IPS-20b (cell line): ENCODE results near the gene KIRREL3.
"Not testable (repeated sequence)": the region's sequence is repeated elsewhere in the genome, so short reads cannot be mapped to it uniquely, and the experiment has no call there.

Source experiments
- H3K27ac ChIP-seq: one replicate; pipeline ENCODE4 v1.5.1; 2013; ENCODE audit warnings: low read length
- H3K27me3 ChIP-seq: 2 replicates; pipeline ENCODE4 v1.6.1; 2013; ENCODE audit warnings: mild to moderate bottlenecking, low read length, inconsistent platforms; ENCODE audit not compliant: insufficient read depth
- H3K36me3 ChIP-seq: 2 replicates; pipeline ENCODE4 v1.6.1; 2013; ENCODE audit warnings: low read depth, mild to moderate bottlenecking, inconsistent platforms, low read length, moderate library complexity; ENCODE audit not compliant: insufficient read depth
- H3K4me1 ChIP-seq: 2 replicates; pipeline ENCODE4 v1.6.1; 2013; ENCODE audit warnings: mild to moderate bottlenecking, control low read depth, inconsistent platforms, low read length, moderate library complexity; ENCODE audit not compliant: insufficient read depth
- H3K4me3 ChIP-seq: 2 replicates; pipeline ENCODE4 v1.5.1; 2013; ENCODE audit warnings: mild to moderate bottlenecking, low read length, inconsistent platforms
- H3K9ac ChIP-seq: 2 replicates; pipeline ENCODE4 v1.6.1; 2013; ENCODE audit warnings: low read depth, mild to moderate bottlenecking, inconsistent platforms, low read length, moderate library complexity
- H3K9me3 ChIP-seq: 2 replicates; pipeline ENCODE4 v1.6.1; 2013; ENCODE audit warnings: mild to moderate bottlenecking, low read depth, low read length, inconsistent platforms; ENCODE audit not compliant: insufficient read depth

The KIRREL3 gene

DNA sequence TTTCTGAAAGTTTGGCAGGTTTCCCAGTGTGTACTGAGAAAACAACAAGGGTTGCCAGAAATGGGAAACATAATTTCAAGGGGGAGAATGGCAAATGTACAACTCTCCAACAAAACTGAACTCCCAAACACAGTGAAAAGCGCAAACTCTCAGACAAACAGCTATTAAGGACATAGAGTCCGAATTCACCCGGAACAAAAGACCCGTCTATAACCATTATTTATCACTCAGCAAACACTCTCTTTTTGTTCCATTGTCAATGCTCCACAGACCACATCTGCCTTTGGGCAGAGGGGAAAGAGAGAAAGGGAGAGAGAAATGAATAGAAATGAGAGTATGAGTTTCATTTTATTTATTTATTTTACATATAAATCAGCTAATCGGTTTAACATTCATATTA, 21.7 kb downstream of the KIRREL3 start:
- peaks cover 14% of the 10 kb centered on the region; the same call in 1 of the 2 replicates for H3K4me1 ChIP-seq
- no peaks in the 10 kb centered on the region for H3K27me3 ChIP-seq
- no peak overlapping the region for H3K27ac ChIP-seq
- no peaks in the 10 kb centered on the region for H3K9me3 ChIP-seq
- H3K9ac ChIP-seq, result no peak overlapping the region
- no peak overlapping the region; the same call in 1 of the 2 replicates for H3K4me3 ChIP-seq
- H3K36me3 ChIP-seq, result no peaks in the 10 kb centered on the region

DNA sequence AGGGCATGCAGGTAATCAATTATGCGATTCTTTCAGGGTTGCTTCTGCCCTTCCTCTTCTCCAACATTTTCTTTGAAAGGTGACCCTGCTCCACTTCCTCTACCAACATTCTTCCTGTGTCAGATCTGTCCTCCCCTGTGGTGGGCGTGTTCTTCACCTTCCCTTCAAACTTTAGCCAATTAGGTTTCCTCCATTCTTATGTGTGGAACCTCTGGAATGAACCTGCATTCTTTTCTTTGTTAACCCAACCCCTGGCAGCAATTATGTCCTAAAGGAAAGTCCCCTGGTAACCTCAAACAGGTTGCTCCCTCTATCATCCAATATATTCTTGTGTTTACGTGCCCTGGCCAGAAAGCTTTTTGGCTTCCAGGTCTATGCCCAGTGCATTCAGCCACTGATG, 22.4 kb downstream of the KIRREL3 start:
- H3K27me3 ChIP-seq, result no peaks in the 10 kb centered on the region
- H3K27ac ChIP-seq, result no peak overlapping the region
- H3K9ac ChIP-seq, result no peak overlapping the region
- H3K36me3 ChIP-seq, result no peaks in the 10 kb centered on the region
- H3K4me1 ChIP-seq, result peaks cover 14% of the 10 kb centered on the region; the same call in 1 of the 2 replicates
- no peaks in the 10 kb centered on the region for H3K9me3 ChIP-seq
- peak overlapping the region; percentile 27; the same call in 1 of the 2 replicates for H3K4me3 ChIP-seq

DNA sequence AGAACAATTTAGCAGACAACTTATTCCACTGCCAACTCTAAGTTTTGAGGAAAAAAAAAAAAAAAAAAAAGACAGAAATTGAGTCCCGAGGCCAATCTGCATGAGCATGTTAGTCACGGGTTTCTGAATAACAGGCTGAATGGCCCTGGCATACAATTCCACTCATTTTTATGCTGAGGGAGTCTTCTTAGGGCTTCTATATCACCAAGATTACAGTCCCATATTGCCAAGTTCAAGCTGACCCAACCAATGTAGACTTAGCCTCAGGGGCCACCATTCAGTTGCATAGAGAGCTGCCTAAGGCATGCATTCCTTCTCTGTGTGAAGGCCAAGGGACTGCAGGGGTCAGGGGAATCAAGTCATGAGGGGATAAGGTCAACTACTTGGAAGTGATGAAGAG, 27.5 kb downstream of the KIRREL3 start:
- Histone ChIP-seq H3K36me3 (no peaks in the 10 kb centered on the region), H3K27ac (no peak overlapping the region), H3K4me3 (no peak overlapping the region), H3K4me1 (peaks cover 19% of the 10 kb centered on the region), H3K9ac (no peak overlapping the region), H3K9me3 (peaks cover 9% of the 10 kb centered on the region), H3K27me3 (no peaks in the 10 kb centered on the region)

DNA sequence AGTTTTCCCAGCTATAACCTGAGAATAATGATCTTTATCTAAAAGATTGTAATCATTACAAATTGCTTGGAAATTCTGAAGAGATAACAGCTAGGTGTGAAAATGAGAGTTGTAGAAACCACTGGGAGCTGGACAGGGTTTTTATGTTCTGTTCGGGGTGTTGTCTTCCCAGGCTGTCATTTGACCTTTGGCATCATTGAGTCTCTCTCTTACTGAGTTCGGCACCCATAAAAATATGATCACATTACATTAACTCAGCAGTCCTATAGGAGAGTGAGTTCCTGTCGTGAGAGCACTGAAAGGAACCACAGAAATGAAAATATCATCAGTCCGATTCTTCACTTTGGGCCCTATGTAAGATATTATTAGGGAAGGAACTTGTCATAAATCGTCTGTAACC, 29.3 kb downstream of the KIRREL3 start:
- peaks cover 9% of the 10 kb centered on the region for H3K9me3 ChIP-seq
- H3K4me3 ChIP-seq, result no peak overlapping the region
- peaks cover 5% of the 10 kb centered on the region; the same call in 1 of the 2 replicates for H3K27me3 ChIP-seq
- H3K4me1 ChIP-seq, result peaks cover 12% of the 10 kb centered on the region
- no peak overlapping the region for H3K27ac ChIP-seq
- H3K9ac ChIP-seq, result no peak overlapping the region
- no peaks in the 10 kb centered on the region for H3K36me3 ChIP-seq

DNA sequence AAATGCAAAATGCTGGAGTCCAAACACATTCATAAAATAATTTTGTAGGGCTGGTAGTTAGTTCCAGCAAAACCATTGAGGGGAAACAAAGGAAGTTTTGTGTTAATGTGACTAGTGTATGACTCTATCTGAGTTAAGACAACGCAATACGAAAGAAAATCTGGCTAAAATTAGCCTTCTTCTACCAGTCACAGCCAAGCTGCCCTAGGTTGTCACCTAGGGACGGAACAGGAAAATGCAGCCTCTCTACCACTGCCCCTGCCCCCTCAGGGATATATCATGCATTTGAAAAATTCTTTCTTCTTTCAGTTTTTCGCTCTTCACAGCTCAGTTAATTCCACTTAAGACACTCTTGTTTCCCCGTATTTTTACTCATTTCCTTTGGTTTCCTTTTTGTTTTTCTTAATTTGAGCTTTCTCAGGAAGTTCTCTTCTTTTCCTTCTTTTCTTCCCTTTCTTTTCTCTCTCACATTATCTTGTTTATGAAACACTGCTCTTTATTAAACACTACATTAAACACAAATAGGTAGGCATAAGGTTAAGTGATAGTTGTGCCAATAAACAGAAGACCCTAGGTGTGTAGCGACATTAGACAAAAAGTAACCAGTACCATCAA, 30.6 kb downstream of the KIRREL3 start:
- peaks cover 9% of the 10 kb centered on the region for H3K9me3 ChIP-seq
- H3K4me3 ChIP-seq, result no peak overlapping the region
- peaks cover 5% of the 10 kb centered on the region; the same call in 1 of the 2 replicates for H3K27me3 ChIP-seq
- H3K4me1 ChIP-seq, result peaks cover 12% of the 10 kb centered on the region
- H3K27ac ChIP-seq, result no peak overlapping the region
- no peak overlapping the region for H3K9ac ChIP-seq
- no peaks in the 10 kb centered on the region for H3K36me3 ChIP-seq

DNA sequence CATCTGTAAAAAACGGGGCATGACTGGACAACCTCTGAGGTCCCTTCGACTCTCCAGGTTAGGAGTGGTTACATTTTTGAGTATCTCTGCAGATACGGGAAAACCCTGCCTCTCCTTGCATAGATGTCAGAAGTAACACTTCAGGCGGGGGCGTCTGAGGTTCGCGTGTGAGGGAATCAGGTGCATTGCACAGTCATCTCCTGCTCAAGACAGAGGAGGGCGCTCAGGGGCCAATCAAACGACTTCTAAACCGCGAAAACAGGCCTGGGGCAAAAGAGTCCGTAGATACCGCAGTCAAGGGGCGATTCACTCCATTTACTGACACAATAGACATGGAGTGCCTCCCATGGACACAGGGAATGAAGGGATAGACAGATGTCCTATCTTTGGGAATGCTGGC, 31.7 kb downstream of the KIRREL3 start:
- Histone ChIP-seq H3K9ac (no peak overlapping the region), H3K27ac (no peak overlapping the region), H3K9me3 (peaks cover 9% of the 10 kb centered on the region), H3K27me3 (peaks cover 5% of the 10 kb centered on the region; the same call in 1 of the 2 replicates), H3K4me1 (peaks cover 12% of the 10 kb centered on the region), H3K4me3 (no peak overlapping the region), H3K36me3 (no peaks in the 10 kb centered on the region)

DNA sequence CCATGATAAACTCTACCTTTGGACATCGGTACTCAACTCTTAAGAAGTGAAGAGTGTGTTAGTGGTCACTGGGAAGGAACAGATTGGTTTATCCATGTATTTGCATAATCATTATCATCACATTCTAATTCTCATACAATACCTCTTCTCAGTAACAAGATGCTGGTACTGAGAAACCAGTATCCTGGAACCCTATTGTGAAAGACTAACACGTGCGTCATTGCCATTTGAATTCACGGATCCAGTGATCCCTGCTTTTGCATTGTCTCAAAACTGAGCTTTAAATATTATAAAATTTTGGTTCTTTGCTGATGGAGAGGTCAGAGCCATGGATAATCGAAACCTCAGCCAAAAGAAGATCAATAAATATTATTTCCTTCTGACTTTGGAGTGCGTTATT, 35.2 kb downstream of the KIRREL3 start:
- Histone ChIP-seq H3K27ac (no peak overlapping the region), H3K4me1 (peaks cover 12% of the 10 kb centered on the region), H3K9me3 (no peaks in the 10 kb centered on the region), H3K36me3 (no peaks in the 10 kb centered on the region), H3K27me3 (peaks cover 5% of the 10 kb centered on the region; the same call in 1 of the 2 replicates), H3K4me3 (no peak overlapping the region), H3K9ac (no peak overlapping the region)

DNA sequence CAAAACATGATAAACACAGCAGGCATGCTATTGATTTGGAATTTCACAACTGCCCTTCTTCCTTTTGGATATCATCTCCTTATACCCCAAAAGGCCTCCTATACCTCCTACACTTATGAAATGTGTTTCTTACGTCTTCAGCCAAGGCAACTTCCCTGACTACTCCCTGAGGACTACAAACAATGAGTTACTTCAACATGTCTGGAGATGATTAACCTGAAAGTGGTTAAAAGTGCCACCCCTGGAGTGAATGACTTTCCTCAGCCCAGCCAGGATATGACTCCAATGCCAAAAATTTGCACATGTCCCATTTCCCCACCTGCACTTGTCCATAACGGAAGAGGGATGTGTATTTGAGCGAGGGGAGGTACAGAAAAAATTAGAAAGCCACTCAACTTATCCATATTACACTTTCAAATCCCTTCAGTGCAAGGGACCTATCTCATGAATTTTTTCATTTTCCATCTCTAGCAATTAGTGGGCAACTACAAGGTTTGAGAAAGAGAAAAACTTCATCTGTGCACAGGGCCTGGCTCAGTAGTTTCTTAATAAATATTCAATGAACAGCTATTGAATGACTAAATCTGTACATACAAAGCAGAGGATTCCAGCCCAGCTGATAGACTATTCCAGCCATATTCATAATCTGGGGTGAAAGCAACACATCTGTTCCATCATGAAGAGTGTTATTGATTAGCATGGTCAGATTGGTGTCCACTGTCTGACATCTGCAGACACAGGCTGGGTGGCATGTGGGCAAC, 36.8 kb downstream of the KIRREL3 start:
- Histone ChIP-seq H3K27me3 (peaks cover 5% of the 10 kb centered on the region; the same call in 1 of the 2 replicates), H3K9me3 (no peaks in the 10 kb centered on the region), H3K36me3 (no peaks in the 10 kb centered on the region), H3K9ac (no peak overlapping the region), H3K27ac (no peak overlapping the region), H3K4me3 (no peak overlapping the region), H3K4me1 (peaks cover 3% of the 10 kb centered on the region; the same call in 1 of the 2 replicates)

DNA sequence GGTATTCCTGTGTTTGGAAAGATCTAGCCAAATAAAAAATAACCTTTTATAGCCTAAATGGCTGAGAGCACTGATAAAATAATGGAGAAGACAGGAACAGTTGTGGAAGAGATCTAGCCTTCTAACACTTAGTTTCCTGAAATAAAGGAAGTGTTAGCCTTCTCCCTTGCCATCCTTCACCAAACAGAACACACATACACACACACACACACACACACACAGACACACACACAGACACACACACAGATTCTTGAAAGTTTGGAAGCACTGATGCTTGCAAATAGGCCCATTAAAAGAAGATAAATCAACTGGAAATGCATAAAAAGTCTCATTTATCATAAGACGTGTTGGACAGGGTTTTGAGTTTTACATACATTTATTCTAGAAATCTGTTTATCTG, 37.5 kb downstream of the KIRREL3 start:
- Histone ChIP-seq H3K36me3 (no peaks in the 10 kb centered on the region), H3K4me3 (no peak overlapping the region), H3K27ac (no peak overlapping the region), H3K4me1 (no peaks in the 10 kb centered on the region), H3K9ac (no peak overlapping the region), H3K9me3 (no peaks in the 10 kb centered on the region), H3K27me3 (peaks cover 5% of the 10 kb centered on the region; the same call in 1 of the 2 replicates)

DNA sequence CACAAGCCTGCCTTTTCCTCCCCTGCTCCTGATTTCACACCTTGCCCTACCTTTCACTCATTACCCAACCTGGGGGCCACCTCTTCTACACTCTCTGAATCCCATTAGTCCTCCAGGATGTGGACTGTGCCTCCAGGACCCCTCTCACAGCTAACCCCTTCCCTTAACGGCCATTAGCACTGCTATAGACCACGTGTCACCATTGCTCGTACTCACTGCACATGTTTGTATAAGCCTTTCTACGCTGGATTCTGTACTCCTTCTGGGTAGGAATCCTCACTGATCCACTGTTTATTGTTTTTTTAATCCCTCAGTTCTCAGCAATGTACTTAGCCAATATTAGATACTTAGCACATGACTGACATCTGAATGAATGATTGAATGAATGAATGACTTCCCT, 40.9 kb downstream of the KIRREL3 start:
- Histone ChIP-seq H3K9me3 (no peaks in the 10 kb centered on the region), H3K4me1 (no peaks in the 10 kb centered on the region), H3K27me3 (no peaks in the 10 kb centered on the region), H3K27ac (no peak overlapping the region), H3K36me3 (no peaks in the 10 kb centered on the region), H3K4me3 (no peak overlapping the region), H3K9ac (no peak overlapping the region)

DNA sequence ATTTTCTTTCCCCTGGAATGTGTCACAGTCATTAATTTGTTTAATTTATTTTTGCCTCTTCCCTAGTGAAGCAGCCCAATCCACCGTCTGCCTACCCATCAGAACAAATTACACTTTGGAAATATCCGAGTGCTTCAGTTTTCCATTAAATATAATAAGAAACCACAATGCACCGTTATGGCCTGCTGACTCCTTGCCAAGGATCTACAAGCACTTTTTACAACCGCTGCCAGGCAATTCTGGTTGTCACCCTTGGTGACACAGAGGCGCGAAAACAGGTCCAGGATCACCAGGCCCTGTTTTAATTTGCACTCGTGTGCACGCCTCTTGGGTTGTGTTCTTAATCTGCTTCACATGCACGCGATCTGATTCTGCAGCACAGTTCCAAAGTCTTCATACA, 43.9 kb downstream of the KIRREL3 start:
- no peaks in the 10 kb centered on the region for H3K36me3 ChIP-seq
- H3K27me3 ChIP-seq, result no peaks in the 10 kb centered on the region

DNA sequence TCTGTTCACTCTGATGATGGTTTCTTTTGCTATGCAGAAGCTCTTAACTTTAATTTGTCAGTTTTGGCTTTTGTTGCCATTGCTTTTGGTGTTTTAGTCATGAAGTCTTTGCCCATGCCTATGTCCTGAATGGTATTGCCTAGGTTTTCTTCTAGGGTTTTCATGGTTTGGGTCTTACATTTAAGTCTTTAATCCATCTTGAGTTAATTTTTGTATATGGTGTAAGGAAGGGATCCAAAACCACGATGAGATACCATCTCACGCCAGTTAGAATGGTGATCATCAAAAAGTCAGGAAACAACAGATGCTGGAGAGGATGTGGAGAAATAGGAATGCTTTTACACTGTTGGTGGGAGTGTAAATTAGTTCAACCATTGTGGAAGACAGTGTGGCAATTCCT, 48.0 kb downstream of the KIRREL3 start:
- H3K9me3 ChIP-seq, H3K27ac ChIP-seq, H3K4me3 ChIP-seq, H3K4me1 ChIP-seq, H3K36me3 ChIP-seq, H3K27me3 ChIP-seq, H3K9ac ChIP-seq: not testable (repeated sequence)

More for the DNA sequence above, 43.9 kb downstream of the KIRREL3 start:
- Histone ChIP-seq H3K4me1 (no peaks in the 10 kb centered on the region), H3K9me3 (no peaks in the 10 kb centered on the region), H3K4me3 (no peak overlapping the region), H3K9ac (no peak overlapping the region), H3K27ac (no peak overlapping the region)
